ENCODE measurements around the gene PLEKHA6.

DNA sequence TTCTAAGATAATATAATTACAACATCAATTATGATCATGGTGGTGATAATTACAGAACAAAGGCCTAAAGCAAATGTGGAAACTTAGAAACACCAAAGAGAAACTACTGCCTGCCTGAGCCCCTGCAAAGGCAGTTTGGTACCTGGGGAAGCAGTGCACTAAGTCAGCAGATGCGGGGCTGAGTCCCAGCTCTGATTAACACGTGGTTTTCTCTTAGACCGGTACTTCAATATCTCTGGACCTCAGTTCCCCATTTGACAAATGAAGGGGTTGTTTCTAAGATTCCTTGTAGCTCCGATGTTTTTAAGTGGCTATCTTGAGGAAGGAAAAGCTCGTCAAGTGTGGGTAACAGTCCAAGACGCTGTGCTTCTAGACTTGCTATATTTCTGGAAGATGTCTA lies 16.7 kb upstream of the PLEKHA6 start:
- TF ChIP-seq CTCF (IDR thresholded peaks at IDR 0.05) (no peak), POLR2A (IDR thresholded peaks at IDR 0.05) (no peak)

Measured in testis (tissue), 2 donors.